ENCODE measurements around the gene KCNH3. TPM values are rescaled to one million over a fixed set of nuclear protein-coding genes. Genes with fewer than 3 reads are reported as not detected.

The KCNH3 gene
- total and polyA plus RNA-seq, 2 experiments from 2014 or later, result 0.21 to 0.52 TPM

- Mint-ChIP-seq H3K36me3 (ENCODE audit: low read depth) (peaks cover 26% of the 10 kb centered on the region), H3K27ac (no peak overlapping the region), H3K4me3 (no peak overlapping the region), H3K4me1 (no peaks in the 10 kb centered on the region), H3K9me3 (no peaks in the 10 kb centered on the region), H3K27me3 (ENCODE audit: insufficient read depth, low read depth, poor library complexity) (peaks cover 15% of the 10 kb centered on the region)
- H3K27ac ChIP-seq (ENCODE audit: low read depth), result no peak overlapping the region
- peaks cover 7% of the 10 kb centered on the region; the same call in 1 of the 2 replicates for H3K36me3 ChIP-seq (ENCODE audit: insufficient read depth)
- no peaks in the 10 kb centered on the region for H3F3A ChIP-seq (replicated peaks; ENCODE audit: low read depth)
- H3K4me2 ChIP-seq, result no peak overlapping the region
- no peak for TF ChIP-seq ETS1 (IDR thresholded peaks at IDR 0.05)
- TF ChIP-seq POLR2AphosphoS5 (IDR thresholded peaks at IDR 0.05; ENCODE audit: low read depth), result peak; percentile 30; the same call in 1 of the 2 replicates
- no peaks in the 10 kb centered on the region for H3K9me2 ChIP-seq (ENCODE audit: insufficient read depth)
- peaks cover 23% of the 10 kb centered on the region; the same call in 1 of the 2 replicates for H3K27me3 ChIP-seq (ENCODE audit: insufficient read depth)
- no peak overlapping the region for H3K4me3 ChIP-seq
- H2AFZ ChIP-seq, result no peak overlapping the region
- no peak for DNase-seq (ENCODE audit: low spot score)
- no peak for ATAC-seq
- H4K20me1 ChIP-seq (replicated peaks; ENCODE audit: insufficient read depth), result no peaks in the 10 kb centered on the region
- H3K79me2 ChIP-seq (replicated peaks; ENCODE audit: insufficient read depth), result no peaks in the 10 kb centered on the region
- no peaks in the 10 kb centered on the region for H3K4me1 ChIP-seq (ENCODE audit: insufficient read depth)
These were observed 17.0 kb downstream of the KCNH3 start for GRCh38 chr12:49555631-49556390.

- ATAC-seq (no peak), DNase-seq (ENCODE audit: low spot score) (no peak)
- Mint-ChIP-seq H3K4me1 (no peaks in the 10 kb centered on the region), H3K27me3 (ENCODE audit: insufficient read depth, low read depth, poor library complexity) (peaks cover 10% of the 10 kb centered on the region), H3K9me3 (no peaks in the 10 kb centered on the region), H3K27ac (no peak overlapping the region), H3K4me3 (no peak overlapping the region), H3K36me3 (ENCODE audit: low read depth) (peaks cover 33% of the 10 kb centered on the region)
- no peak overlapping the region for H3K27ac ChIP-seq (ENCODE audit: low read depth)
- H4K20me1 ChIP-seq (replicated peaks; ENCODE audit: insufficient read depth), result no peaks in the 10 kb centered on the region
- no peaks in the 10 kb centered on the region for H3K79me2 ChIP-seq (replicated peaks; ENCODE audit: insufficient read depth)
- H3F3A ChIP-seq (replicated peaks; ENCODE audit: low read depth), result no peaks in the 10 kb centered on the region
- H3K36me3 ChIP-seq (ENCODE audit: insufficient read depth), result peaks cover 13% of the 10 kb centered on the region
- H3K4me2 ChIP-seq, result no peak overlapping the region
- H2AFZ ChIP-seq, result no peak overlapping the region
- no peaks in the 10 kb centered on the region for H3K4me1 ChIP-seq (ENCODE audit: insufficient read depth)
- H3K9me2 ChIP-seq (ENCODE audit: insufficient read depth), result no peaks in the 10 kb centered on the region
- H3K27me3 ChIP-seq (ENCODE audit: insufficient read depth), result peaks cover 16% of the 10 kb centered on the region; the same call in 1 of the 2 replicates
- no peak overlapping the region for H3K4me3 ChIP-seq
- TF ChIP-seq REST (IDR thresholded peaks at IDR 0.05; ENCODE audit: unreplicated experiment) (no peak), POLR2AphosphoS5 (IDR thresholded peaks at IDR 0.05; ENCODE audit: low read depth) (no peak; the same call in 1 of the 2 replicates), NANOG (IDR thresholded peaks at IDR 0.05; ENCODE audit: borderline replicate concordance) (no peak), CREB1 (CRISPR knock-in tag; IDR thresholded peaks at IDR 0.05; ENCODE audit: low read depth) (no peak), CTCF (conservative IDR thresholded peaks at IDR 0.05; ENCODE audit: low read depth in 2 of 2) (no peak), ZNF114 (CRISPR knock-in tag; IDR thresholded peaks at IDR 0.05) (no peak), JUNB (IDR thresholded peaks at IDR 0.05; ENCODE audit: unreplicated experiment) (no peak), EZH2phosphoT487 (IDR thresholded peaks at IDR 0.05; ENCODE audit: unreplicated experiment) (no peak), ZNF331 (CRISPR knock-in tag; IDR thresholded peaks at IDR 0.05; ENCODE audit: low read depth) (no peak)
These were observed 17.8 kb downstream of the KCNH3 start for GRCh38 chr12:49556391-49557186.

Measured in GM23338 (cell line).